BLaER1 (cell line): ENCODE results near the gene MBNL3.

Experiments used
- H3K27ac ChIP-seq: shearing (Covaris generic); formaldehyde crosslinking; 2 replicates; pipeline ENCODE4 v1.8.1; 2022
- H3K27me3 ChIP-seq: shearing (Covaris generic); formaldehyde crosslinking; 2 replicates; pipeline ENCODE4 v1.8.1; 2022
- H3K36me3 ChIP-seq: shearing (Covaris generic); formaldehyde crosslinking; 2 replicates; pipeline ENCODE4 v1.8.1; 2022
- H3K4me1 ChIP-seq: shearing (Covaris generic); formaldehyde crosslinking; 2 replicates; pipeline ENCODE4 v1.8.1; 2022
- H3K4me2 ChIP-seq: shearing (Covaris generic); formaldehyde crosslinking; 2 replicates; pipeline ENCODE4 v1.8.1; 2022
- H3K4me3 ChIP-seq: shearing (Covaris generic); formaldehyde crosslinking; 2 replicates; pipeline ENCODE4 v1.8.1; 2022
- H3K9ac ChIP-seq: shearing (Covaris generic); formaldehyde crosslinking; 2 replicates; pipeline ENCODE4 v1.8.1; 2022
- H3K9me3 ChIP-seq: shearing (Covaris generic); formaldehyde crosslinking; 2 replicates; pipeline ENCODE4 v1.8.1; 2022
- H4K20me1 ChIP-seq: shearing (Covaris generic); formaldehyde crosslinking; 2 replicates; pipeline ENCODE4 v1.8.1; 2022
- Cebpa-rat ChIP-seq: shearing (Covaris generic); IDR thresholded peaks from 2 replicates; pipeline ENCODE4 v1.8.1; 2022

The MBNL3 gene

GRCh38 chrX:132501606-132502005, 12.8 kb upstream of the MBNL3 start:
- Histone ChIP-seq H4K20me1 (peaks cover 8% of the 10 kb centered on the region; the same call in 1 of the 2 replicates), H3K4me1 (no peaks in the 10 kb centered on the region), H3K27ac (no peak overlapping the region), H3K9me3 (no peaks in the 10 kb centered on the region), H3K36me3 (no peaks in the 10 kb centered on the region), H3K4me2 (no peak overlapping the region), H3K4me3 (no peak overlapping the region), H3K27me3 (peaks cover 83% of the 10 kb centered on the region), H3K9ac (no peak overlapping the region)
- TF ChIP-seq Cebpa-rat: no peak

- Histone ChIP-seq H3K27ac (no peak overlapping the region), H3K4me2 (no peak overlapping the region), H3K9me3 (no peaks in the 10 kb centered on the region), H3K4me3 (no peak overlapping the region), H3K4me1 (no peaks in the 10 kb centered on the region), H3K27me3 (peaks cover 64% of the 10 kb centered on the region), H4K20me1 (peaks cover 8% of the 10 kb centered on the region; the same call in 1 of the 2 replicates), H3K9ac (no peak overlapping the region), H3K36me3 (no peaks in the 10 kb centered on the region)
- TF ChIP-seq Cebpa-rat: no peak
Observed at GRCh38 chrX:132497432-132497831, 8.6 kb upstream of the MBNL3 start.

GRCh38 chrX:132493095-132493494, 4.3 kb upstream of the MBNL3 start:
- Histone ChIP-seq H3K27me3 (peaks cover 71% of the 10 kb centered on the region), H3K9me3 (no peaks in the 10 kb centered on the region; the same call in 1 of the 2 replicates), H3K4me3 (no peak overlapping the region), H3K27ac (no peak overlapping the region), H3K9ac (no peak overlapping the region), H3K36me3 (no peaks in the 10 kb centered on the region), H3K4me1 (peaks cover 14% of the 10 kb centered on the region), H4K20me1 (peaks cover 8% of the 10 kb centered on the region; the same call in 1 of the 2 replicates), H3K4me2 (no peak overlapping the region)
- TF ChIP-seq Cebpa-rat: no peak

GRCh38 chrX:132491191-132491590, 2.4 kb upstream of the MBNL3 start:
- Histone ChIP-seq H3K4me1 (peaks cover 29% of the 10 kb centered on the region), H3K4me2 (peak overlapping the region; percentile 81), H3K27me3 (peaks cover 75% of the 10 kb centered on the region), H3K4me3 (peak overlapping the region; percentile 78; the same call in 1 of the 2 replicates), H3K9ac (peak overlapping the region; percentile 92; the same call in 1 of the 2 replicates), H3K9me3 (no peaks in the 10 kb centered on the region; the same call in 1 of the 2 replicates), H4K20me1 (no peaks in the 10 kb centered on the region; the same call in 1 of the 2 replicates), H3K36me3 (no peaks in the 10 kb centered on the region), H3K27ac (no peak overlapping the region)
- no peak for TF ChIP-seq Cebpa-rat

- H3K9ac ChIP-seq: peak overlapping the region; percentile 92
- H3K4me2 ChIP-seq: peak overlapping the region; percentile 81
- no peak for TF ChIP-seq Cebpa-rat
- no peaks in the 10 kb centered on the region; the same call in 1 of the 2 replicates for H3K9me3 ChIP-seq
- H3K27me3 ChIP-seq: peaks cover 84% of the 10 kb centered on the region
- H4K20me1 ChIP-seq: no peaks in the 10 kb centered on the region; the same call in 1 of the 2 replicates
- H3K4me1 ChIP-seq: peaks cover 43% of the 10 kb centered on the region
- H3K4me3 ChIP-seq: peak overlapping the region; percentile 78
- H3K27ac ChIP-seq: peak overlapping the region; percentile 96
- no peaks in the 10 kb centered on the region for H3K36me3 ChIP-seq
Observed at GRCh38 chrX:132489578-132490419, 961 bp upstream of the MBNL3 start.

GRCh38 chrX:132488180-132488705, 595 bp downstream of the MBNL3 start:
- H3K4me1 ChIP-seq: peaks cover 58% of the 10 kb centered on the region
- peak overlapping the region; percentile 92 for H3K9ac ChIP-seq
- H4K20me1 ChIP-seq: no peaks in the 10 kb centered on the region; the same call in 1 of the 2 replicates
- H3K27me3 ChIP-seq: peaks cover 92% of the 10 kb centered on the region
- TF ChIP-seq Cebpa-rat: no peak
- no peaks in the 10 kb centered on the region for H3K36me3 ChIP-seq
- peak overlapping the region; percentile 96 for H3K27ac ChIP-seq
- no peaks in the 10 kb centered on the region; the same call in 1 of the 2 replicates for H3K9me3 ChIP-seq
- H3K4me2 ChIP-seq: peak overlapping the region; percentile 81
- peak overlapping the region; percentile 78 for H3K4me3 ChIP-seq

- Histone ChIP-seq H3K4me3 (peak overlapping the region; percentile 78; the same call in 1 of the 2 replicates), H3K36me3 (no peaks in the 10 kb centered on the region), H3K9ac (peak overlapping the region; percentile 92; the same call in 1 of the 2 replicates), H3K4me2 (peak overlapping the region; percentile 81), H3K27ac (peak overlapping the region; percentile 96), H3K27me3 (peaks cover 83% of the 10 kb centered on the region), H3K9me3 (no peaks in the 10 kb centered on the region; the same call in 1 of the 2 replicates), H3K4me1 (peaks cover 71% of the 10 kb centered on the region), H4K20me1 (no peaks in the 10 kb centered on the region; the same call in 1 of the 2 replicates)
- no peak for TF ChIP-seq Cebpa-rat
Observed at GRCh38 chrX:132486599-132487178, 2.1 kb downstream of the MBNL3 start.

- Histone ChIP-seq H3K36me3 (no peaks in the 10 kb centered on the region), H3K4me2 (peak overlapping the region; percentile 81)
Observed at GRCh38 chrX:132483951-132484350, 4.9 kb downstream of the MBNL3 start.

GRCh38 chrX:132483488-132483887, 5.3 kb downstream of the MBNL3 start:
- H3K27ac ChIP-seq: peak overlapping the region; percentile 79
- H3K4me3 ChIP-seq: no peak overlapping the region
- no peaks in the 10 kb centered on the region for H3K36me3 ChIP-seq
- no peak for TF ChIP-seq Cebpa-rat
- peak overlapping the region; percentile 81 for H3K4me2 ChIP-seq
- peaks cover 58% of the 10 kb centered on the region for H3K27me3 ChIP-seq
- no peak overlapping the region; the same call in 1 of the 2 replicates for H3K9ac ChIP-seq
- H4K20me1 ChIP-seq: no peaks in the 10 kb centered on the region; the same call in 1 of the 2 replicates
- H3K9me3 ChIP-seq: no peaks in the 10 kb centered on the region
- peaks cover 89% of the 10 kb centered on the region for H3K4me1 ChIP-seq

More at GRCh38 chrX:132483951-132484350, 4.9 kb downstream of the MBNL3 start:
- Histone ChIP-seq H3K4me1 (peaks cover 85% of the 10 kb centered on the region), H4K20me1 (no peaks in the 10 kb centered on the region; the same call in 1 of the 2 replicates), H3K4me3 (no peak overlapping the region), H3K9ac (no peak overlapping the region; the same call in 1 of the 2 replicates), H3K9me3 (no peaks in the 10 kb centered on the region), H3K27me3 (peaks cover 63% of the 10 kb centered on the region), H3K27ac (peak overlapping the region; percentile 79)
- no peak for TF ChIP-seq Cebpa-rat
